Liver (tissue), 4 donors: ENCODE results near the gene KLHL24. TPM values are rescaled to one million over a fixed set of nuclear protein-coding genes. Genes with fewer than 3 reads are reported as not detected.

ENCODE experiments used
- polyA plus RNA-seq, 2 donors: library from polyadenylated mRNA; stranded (reverse) in 1 of 2; unstranded in 1 of 2; fragments of 200-250 nt in 1 of 2; fragments of >200 nt in 1 of 2; fragmentation: Nextera tagmentation in 1 of 2; extraction: Ambion mirVana in 1 of 2; gene quantifications; one replicate each; pipeline versions ENCODE4 v1.2.1 to v1.2.3, GENCODE V29; 2013 to 2015
- total RNA-seq, 2 donors: library from RNA; depleted of rRNA; stranded (reverse); fragments of >200 nt; gene quantifications; one replicate each; pipeline ENCODE4 v1.2.3, GENCODE V29; 2014
- donor health status: healthy.
- donor health status: healthy.
- donor health status: healthy.

Gene KLHL24
- total and polyA plus RNA-seq, 4 donors: 6.4 to 81.8 (median 18.4) TPM

Other genes with a start within 250 kb of the KLHL24 start
- gene MCF2L2, start 207.0 kb upstream of the KLHL24 start, total RNA-seq: under 1 TPM; 0.17 to 0.47 TPM
- under 1 TPM in 1 of 2 donors, not detected in 1; 0.02 TPM for gene MCF2L2, start 207.0 kb upstream of the KLHL24 start, polyA plus RNA-seq
- gene KLHL6, start 79.9 kb upstream of the KLHL24 start, total RNA-seq: 1 to 10 TPM; 1.6 to 3.8 TPM
- under 1 TPM; 0.42 to 0.44 TPM for gene KLHL6, start 79.9 kb upstream of the KLHL24 start, polyA plus RNA-seq
- 1 to 10 TPM; 6.4 to 9.4 TPM for gene YEATS2, start 62.2 kb downstream of the KLHL24 start, total RNA-seq
- gene YEATS2, start 62.2 kb downstream of the KLHL24 start, polyA plus RNA-seq: 1 to 10 TPM; 1.5 to 3.4 TPM
- under 1 TPM; 0.19 to 0.33 TPM for gene MAP6D1, start 190.0 kb downstream of the KLHL24 start, total RNA-seq
- under 1 TPM in 1 of 2 donors, not detected in 1; 0.06 TPM for gene MAP6D1, start 190.0 kb downstream of the KLHL24 start, polyA plus RNA-seq
- 10 to 100 TPM; 16.1 to 23.3 TPM for gene PARL, start 249.3 kb downstream of the KLHL24 start, total RNA-seq
- 10 to 100 TPM; 21.0 to 32.7 TPM for gene PARL, start 249.3 kb downstream of the KLHL24 start, polyA plus RNA-seq